H4 (cell line): ENCODE results near the gene PLCB2. TPM values are rescaled to one million over a fixed set of nuclear protein-coding genes. Genes with fewer than 3 reads are reported as not detected.

Source experiments
- DNase-seq: peaks from one replicate; pipeline ENCODE4 v3.0.0-alpha.2; 2015; ENCODE audit warnings: low spot score
- total RNA-seq: library from RNA; depleted of rRNA; stranded (reverse); fragments of >200 nt; shearing (Covaris generic); gene quantifications from 2 replicates; pipeline ENCODE4 v1.2.3, GENCODE V29; 2014

The PLCB2 gene
- total RNA-seq, 1 experiment from 2014 or later = 2.4 TPM

DNA sequence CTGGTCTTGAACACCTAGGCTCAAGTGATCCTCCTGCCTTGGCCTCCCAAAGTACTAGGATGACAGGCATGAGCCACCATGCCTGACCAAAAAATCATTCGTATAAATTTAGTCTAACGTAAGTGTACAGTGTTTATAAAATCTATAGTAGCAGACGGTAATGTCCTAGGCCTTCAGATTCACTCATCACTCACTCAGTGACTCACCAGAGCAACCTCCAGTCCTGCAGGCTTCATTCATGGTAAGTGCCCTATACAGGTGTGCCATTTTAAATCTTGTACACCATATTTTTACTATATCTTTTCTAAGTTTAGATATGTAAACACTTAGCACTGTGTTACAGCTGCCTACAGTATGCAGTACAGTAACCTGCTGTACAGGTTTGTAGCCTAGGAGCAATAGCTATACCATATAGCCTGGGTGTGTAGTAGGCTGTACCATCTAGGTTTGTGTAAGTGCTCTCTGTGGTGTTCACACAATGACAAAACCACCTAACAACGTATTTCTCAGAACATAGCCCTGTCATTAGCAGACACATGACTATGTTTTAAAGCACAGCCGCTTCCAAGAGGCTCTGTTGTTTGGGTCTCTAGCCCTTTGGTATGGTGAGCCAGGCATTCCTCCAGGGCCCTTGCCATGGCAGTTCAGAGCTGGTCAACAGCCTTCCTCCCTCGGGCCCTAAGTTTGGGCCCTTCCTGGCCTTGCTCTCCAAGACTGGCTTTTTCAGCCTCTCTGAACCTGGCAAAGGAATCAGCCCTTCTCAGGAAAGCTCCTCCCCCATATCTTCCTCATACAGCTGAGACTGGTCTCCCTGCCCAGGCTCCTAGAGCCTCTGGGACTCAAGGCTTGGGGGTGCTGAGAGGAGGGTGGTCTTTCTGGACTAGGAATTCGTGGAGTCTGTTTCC, 34.9 kb upstream of the PLCB2 start:
- no peak for DNase-seq

DNA sequence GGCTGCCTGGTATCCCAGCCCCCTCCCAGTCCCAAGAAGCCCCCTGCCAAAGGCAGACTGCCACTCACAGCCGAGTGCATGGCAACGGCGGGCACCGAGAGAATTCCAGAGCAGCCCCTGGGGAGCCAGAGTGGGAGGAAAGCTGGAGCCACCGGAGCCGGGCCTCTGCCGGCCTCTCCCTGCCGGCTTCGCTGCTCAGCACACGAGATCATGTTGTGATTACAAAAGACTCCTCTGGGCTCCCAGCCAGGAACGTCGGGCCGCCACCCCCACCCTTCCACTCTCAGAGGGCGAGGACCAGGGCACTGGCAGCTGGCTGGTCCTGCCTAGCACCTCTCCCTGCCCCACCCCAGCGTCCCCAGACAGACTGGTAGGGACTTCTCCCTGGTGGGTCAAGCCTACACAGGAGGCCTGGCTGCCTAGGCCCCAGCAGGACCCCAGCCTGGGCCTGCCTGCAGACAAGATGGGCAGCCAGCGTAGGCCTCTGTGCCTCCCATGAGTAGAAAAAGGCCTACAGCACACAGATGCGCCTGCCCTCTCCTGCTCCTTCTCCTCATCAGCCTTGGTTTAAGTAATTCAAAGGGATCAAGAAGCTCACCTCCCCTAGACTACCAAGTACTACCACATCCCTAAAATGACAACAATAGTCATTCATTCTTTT, 33.1 kb upstream of the PLCB2 start, which contains the start of gene CCDC9B:
Gene CCDC9B (minus strand): TSS at position 200 of the 661 bp plus-strand sequence. CDS start 120 bp downstream, at position 80.
- peak; percentile 86 for DNase-seq

DNA sequence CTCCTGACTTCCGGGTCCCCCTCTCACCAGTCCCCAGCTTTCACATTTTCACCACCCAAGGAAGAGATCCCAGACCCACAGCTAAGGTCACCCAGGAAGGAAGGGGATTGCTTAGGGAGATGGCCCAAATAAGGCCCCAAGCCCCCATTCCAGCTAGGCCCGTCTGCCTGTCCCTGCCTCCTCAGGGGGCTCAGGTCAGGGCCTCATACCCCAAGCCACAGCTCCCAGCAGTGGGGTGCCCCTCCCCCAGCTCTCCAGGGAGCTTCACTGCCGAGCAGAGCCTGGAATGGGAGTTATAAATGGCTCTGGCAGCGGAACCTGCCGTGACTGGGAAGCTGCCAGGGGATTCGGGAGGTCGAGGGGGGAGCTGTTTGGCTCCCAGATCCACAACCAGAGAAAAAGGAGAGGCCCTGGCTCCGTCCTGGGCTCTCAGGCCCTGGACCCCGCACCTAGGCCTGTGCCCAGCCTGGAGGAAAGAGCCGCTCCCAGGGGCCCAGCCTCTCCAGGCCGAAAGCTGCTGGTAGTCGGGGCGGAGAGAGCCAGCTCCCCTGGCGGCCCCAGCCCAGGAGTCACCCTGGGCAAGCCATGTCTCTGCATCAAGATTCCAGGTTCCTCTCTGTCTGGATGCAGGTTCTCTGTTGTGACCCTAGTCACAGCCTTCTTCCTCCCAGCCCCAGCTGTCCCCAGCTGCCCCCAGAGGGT, 32.5 kb upstream of the PLCB2 start:
- DNase-seq = peak; percentile 39

DNA sequence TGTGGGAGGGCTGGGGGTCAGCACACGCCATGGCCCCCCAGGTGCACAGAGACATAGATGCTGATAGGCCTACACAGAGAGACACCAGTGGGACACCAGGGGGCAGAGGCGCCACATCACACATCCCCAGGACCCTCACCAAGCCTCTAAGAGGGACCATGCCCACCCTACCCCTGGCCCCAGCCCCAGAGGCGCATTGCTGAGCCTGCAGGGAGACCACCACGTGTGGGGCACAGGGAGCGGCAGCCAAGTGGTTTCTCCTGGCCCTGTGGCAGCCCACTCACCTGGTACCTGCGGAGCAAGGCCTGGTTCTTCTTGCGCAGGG, 31.8 kb upstream of the PLCB2 start:
- no peak for DNase-seq

DNA sequence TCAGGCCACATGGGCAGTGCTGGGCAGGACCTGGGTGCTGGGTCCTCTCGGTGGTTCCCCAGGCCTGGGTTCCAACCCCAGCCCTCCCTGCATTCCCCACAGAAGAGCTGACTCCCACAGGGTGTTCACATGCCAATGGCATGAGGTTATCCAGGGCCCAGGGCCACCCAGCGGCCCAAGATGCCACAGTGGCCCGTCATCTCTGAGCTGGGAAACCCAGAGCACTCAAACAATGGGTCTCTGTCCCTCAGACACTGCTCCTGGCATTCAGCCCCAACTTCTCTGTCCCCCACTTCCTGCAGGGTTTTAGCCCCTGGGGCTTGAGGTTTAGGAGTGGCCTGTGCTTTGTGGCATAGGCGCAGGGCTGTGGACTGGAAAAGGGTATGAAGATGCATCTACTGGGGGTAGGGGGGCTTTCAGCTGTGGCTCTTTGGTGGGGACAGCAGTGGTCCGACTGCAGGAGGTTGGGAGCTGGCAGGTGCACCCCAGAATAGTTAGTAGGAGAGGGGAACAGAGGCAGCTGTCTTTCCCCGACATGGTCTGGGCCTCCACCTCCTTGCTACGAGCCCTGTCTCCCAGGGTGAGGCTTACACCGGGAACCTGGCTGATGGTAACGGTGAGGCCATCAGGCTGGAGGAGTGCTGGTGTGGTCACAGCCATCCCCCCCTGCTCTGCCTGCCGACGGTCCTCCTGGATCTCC, 31.3 kb upstream of the PLCB2 start:
- DNase-seq = peak; percentile 87

DNA sequence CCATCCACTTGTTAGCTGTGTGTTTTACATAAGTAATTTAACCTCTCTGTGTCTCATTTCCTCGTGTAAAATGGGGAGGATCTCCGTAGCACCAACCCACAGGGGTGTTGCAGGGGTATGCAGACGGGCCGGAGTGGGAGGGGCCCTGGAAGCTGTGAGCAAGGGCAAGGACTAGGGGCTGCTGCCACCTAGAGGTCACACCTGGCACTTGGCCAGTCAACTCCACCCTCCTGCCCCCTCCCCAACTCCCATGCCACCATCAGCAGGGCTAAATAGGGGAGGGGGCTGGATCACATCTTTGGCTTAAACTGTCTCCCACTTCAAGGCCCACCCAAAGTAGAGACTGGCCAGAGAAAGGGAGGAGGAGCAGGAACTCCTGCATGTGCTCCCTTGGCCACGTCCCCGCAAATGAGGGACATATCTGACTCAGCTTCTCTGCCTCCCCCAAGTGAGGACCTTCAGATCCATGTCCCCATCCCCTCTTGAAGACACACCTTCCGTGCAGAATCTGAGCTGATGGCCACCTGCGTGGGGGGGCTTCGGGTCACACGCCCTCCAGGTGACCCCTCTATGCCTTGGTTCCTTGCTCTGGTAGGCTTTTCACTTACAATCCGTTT, 30.4 kb upstream of the PLCB2 start:
- peak; percentile 74 for DNase-seq

DNA sequence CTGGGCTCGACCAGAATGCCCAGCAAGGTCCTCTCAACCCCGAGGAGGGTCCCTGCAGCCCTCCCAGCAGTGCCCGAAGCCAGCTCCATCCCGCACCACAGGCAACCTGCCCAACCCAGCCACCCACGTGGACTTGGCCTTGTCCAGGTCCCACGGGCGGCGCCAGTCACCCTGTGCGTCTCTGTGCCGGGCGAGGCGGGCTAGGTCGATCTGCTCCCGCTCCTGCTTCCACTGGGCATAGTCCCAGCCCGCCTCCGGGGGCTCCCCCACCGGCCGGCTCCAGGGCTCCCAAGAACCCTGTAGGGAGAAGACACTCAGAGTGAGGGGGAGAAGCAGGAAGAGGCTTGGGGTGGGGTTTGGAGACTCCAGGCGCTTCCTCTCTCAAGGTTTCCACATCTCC, 29.9 kb upstream of the PLCB2 start:
- no peak for DNase-seq

DNA sequence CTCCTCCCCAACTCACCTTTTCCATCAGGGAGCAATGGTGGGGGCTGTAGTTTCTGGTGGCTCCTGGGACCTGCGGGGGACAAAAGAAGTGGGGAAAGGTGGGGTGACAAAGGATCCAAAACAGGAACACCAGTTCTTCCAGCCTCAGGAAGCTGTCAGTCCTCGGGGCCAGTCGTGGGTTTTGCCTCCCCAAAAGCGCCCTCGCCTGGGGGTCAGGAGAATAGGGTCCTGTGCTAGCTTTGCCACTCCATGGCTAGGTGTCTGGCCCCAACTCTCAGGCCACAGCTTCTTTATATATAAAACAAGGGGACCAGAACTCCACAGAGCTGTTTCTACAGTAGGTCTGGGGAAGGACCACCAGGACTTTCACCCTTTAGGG, 29.0 kb upstream of the PLCB2 start:
- no peak for DNase-seq

DNA sequence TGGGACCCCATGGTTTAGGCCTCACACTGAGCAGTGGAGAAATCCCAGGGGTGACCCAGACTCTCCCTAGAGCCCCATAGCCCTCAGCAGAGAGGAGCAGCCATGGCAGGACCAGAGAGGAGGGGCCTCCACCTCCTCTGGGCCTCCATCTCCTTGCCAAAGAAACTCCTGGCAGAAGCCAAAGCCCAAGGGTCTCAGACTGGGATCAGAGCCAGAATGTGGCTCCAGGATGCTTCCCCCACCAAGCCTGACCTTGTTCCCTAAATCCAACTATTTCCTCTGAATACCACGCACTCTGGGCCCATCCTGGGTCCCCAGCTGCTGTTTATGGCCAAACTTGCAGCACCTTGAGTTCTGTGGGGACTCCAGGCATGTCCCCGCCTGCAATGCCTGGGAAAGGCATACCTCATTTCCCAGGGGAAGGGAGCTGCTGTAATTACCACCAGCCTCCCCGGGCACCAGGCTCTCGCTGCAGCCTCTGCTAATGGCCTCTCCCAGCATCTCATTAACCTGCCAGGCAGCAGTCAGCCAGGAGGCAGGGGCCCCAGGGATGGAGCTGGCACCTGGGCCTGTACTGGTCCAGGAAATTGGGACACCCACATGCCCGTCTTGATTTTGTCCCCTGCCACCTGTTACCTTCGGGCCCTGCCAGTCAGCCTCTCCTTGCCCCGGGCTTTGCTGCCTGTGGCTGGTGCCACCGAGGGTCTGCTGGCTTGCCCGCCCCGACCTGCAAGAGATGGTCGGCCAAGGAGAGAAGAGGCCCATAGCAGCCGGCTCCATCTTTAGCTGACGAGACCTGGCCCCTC, 28.4 kb upstream of the PLCB2 start:
- DNase-seq = no peak

DNA sequence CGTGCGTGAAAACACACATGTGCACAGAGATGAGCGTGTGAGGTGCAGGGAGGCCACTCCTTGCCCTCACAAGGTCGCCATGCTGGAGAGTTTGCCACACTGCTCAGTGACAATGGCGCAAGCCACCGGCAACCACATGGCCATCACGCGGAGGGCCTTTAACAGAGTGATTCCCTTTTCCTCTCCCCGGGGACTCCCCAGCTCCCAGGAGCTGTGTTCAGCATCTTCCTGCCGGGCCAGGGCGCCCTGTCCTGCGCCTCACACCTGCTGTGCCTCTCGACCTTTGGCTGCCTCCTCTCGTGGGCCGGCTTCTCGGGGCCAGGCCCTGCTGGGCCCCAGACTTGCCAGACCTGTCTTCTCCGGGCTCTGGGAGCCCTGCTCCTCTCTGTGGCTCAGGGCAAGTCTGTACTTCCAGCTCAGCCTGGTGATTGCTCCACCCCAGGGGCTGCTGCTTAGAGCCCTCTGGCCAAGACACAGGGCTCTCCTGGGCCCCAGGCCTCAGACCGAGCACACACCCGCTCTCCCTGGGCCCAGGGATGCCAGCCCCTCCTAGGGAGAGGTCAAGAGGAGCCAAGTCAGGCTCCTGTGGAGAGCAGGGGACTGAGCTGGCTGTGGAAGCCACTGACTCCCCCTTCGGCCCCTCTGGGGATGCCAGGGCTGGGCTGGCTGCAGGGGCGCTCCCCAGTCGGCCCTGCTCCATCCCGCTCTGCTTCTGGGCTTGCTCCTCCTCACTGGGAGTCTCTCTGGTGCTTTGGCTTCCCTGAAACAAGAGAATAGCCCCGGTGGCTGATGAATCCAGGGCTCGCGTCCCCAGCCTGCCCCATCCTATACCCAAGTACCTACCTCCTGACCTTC, 27.4 kb upstream of the PLCB2 start:
- DNase-seq = no peak

DNA sequence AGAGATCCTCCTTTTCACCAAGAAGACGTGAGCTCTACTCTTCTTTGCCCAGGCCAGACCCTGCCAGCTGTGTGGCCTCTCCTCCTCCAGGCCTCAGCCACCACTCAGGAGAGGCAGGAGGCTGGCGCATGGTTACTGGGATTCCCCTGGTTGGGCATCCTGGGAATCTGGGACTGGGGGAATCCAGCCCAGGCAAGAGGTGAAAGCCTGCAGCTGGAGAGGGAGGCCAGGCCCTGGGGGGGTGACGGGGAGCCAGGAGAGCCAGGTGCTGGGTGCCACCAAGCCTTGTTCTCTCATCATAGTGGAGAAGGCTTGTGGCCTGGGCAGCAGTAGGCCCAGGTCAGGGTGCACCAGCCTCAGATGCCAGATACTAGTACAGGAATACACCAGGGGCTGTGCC, 26.8 kb upstream of the PLCB2 start:
- DNase-seq = no peak

DNA sequence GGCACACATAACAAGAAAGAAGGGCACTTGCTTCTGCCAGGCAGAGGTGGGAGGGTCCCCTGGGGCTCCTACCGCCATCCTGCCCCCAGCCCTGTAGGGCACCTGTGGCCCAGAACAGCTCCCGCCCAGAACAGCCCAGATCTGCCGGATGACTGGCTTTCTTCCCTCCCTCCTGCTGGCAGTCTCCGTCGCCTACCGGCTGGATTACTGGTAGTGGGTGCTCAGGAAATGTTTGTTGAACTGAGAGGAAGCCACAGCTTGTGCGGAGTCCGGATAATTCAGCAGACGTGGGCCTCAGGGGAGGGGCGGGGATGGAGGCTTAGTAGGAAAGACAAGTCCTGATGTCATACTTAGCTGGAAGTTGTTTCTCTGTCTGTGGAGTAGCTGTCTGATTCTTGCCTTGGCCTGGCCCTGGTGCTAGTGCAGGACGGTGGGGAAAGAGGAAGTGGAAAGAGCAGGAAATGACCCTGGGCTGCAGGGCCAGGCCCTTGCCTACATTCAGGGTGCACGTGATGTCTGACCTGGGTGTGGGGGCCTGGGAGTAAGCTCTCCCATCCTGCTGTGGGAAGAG, 26.3 kb upstream of the PLCB2 start:
- DNase-seq = peak; percentile 44

DNA sequence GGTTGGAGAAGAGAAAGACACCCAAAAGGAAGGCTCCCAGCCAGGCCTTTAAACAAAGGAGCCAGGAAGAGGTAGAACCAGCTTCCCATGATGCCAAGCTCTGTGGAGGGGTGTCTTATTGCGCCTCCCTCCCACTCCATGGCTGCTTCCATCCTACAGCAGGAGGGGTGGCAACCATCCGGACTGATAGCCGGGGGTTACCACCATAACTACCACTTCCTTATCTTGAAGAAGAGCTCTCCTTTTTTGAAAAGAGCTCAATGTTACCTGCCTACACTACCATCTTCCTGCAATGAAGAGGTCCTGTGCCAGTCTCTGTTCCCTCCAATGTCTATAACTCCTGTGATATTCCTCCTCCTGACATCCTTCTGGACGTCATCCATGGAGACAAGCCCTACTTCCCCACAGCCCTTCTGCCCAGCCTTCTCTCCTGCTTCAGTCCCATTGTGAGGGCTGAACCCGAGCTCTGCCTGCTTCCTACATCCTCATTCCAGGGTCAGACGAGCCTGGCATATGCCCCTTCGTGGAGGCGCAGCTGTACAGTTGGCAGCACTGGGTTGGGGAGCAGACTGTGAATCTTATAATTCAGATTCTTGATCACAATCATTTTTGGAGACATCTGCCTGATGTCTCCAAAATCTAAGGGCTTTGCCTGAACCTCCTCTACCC, 24.5 kb upstream of the PLCB2 start:
- DNase-seq = no peak

DNA sequence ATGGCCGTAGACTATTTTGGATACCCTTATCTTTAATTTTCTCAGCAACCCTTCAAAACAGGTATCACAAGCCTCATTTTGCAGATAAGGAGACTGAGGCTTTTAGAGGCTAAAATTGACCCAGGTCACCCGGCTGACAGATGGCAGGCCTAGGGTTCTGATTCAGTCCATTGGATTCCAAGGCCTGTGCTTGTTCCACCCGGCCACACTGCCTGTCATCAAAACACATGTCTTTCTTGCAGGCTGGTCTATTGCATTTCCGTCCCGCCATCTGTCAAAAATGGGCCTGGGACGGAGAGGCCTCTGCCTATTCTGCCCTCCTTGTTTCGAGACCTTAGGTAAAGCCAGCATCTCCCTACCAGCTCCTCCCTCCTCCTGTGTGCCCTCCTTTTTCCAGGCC, 23.9 kb upstream of the PLCB2 start:
- no peak for DNase-seq

DNA sequence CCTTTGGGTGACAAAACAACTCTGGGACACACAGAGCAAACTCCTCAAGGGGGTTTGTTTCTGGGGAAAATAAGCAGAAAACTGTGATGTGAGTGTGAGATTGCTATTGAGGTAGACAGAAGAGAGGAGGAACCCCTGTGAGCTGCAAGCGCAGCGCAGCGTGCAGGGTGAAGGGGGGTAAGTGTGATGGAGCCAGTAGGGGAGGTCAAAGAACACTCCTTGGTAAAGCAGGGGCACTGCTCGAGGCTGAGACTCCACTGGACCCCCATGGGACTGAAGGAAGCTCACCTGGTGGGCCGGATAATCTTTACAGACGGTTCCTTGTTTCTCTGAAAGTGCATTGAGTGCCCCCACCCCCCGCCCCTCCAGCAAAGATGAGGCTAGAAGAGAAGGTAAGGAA, 23.3 kb upstream of the PLCB2 start:
- DNase-seq = no peak

DNA sequence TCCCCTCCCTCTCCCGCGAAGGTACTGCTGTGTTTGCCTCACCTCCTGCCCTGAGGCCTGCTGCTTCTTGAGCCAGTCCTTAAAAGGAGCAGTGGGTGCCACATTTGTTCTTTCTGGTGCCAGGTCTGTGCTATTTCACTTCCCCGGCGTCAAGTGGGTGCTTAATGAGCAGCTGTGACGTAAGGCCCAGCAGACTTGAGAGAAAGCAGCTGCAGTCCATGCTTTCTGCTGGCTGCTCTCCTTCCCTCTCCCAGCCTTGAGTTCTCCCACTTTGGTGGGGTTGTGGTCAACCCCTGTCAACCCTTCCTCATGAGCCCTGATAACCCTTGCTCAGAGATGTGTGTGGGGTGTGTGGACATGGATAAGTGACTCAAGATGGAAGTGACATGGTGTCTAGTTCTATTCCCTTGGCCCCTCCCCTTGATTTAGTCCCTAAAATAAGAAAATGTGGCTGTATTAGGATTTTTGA, 22.7 kb upstream of the PLCB2 start:
- DNase-seq = no peak

DNA sequence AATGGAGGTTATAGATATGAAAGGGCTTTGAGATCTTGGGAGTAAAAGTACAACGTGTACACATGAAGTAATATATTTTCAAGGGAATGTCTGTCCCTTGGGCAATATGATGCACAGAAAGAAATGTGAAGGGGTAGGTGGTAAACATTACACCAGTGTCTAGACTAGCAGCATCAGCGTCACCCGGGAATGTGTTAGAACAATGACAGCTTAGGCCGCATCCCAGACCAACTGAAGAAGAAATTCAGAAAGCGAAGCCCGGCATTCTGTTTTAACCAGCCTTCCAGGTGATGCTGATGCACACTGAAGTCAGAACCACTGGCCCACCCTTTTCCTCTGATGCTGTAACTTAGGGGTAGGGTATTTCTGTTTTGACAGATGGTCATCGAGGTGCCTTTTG, 22.1 kb upstream of the PLCB2 start:
- no peak for DNase-seq

DNA sequence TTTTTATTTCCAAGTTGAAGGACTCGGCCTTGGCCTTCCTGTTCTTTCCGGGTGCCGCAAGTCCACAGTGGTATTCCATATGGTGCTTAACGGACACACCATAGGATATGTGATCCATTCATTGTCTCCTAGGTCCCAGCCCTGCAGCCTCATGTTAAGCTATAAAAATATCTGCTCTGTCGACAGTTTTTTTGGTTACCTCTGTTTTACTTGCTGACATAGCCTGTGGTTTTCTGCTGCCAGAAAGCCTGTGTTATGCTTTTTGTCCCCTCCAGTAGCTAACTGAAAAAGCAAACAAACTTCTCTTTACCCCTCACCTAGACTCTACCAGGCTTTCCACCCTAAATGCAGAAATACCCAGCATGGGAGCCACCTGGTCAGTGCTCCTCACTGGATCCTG, 21.0 kb upstream of the PLCB2 start:
- DNase-seq = no peak

DNA sequence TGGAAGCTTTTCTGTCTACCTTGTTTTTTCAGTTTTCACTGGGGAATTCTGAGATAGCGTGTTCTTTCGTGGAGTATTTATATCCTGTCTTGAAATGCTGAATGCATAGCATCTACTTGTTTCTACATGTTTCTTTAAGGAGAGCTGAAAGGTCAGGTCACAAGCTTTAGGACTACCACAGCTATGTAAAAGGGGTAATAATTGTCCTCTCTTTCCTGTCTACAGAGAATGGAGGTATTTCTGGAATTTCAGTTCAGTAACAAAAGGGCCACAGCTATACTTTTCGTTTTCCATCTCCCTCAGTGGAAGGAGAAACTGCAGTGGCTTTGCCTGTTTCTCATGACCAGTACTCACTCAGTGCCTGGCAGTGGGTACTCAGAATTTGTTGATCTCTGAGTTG, 20.4 kb upstream of the PLCB2 start:
- no peak for DNase-seq
